NCI-H510A (cell line): ENCODE data around the gene ZDHHC3.
"Not testable (repeated sequence)": the region's sequence is repeated elsewhere in the genome, so short reads cannot be mapped to it uniquely, and the experiment has no call there.

Source experiments
- DNase-seq: peaks from one replicate; lab custom pipeline; 2025; lab: John Stamatoyannopoulos, UW

Gene ZDHHC3

GRCh38 chr3:44963571-44964325, 12.2 kb downstream of the ZDHHC3 start:
- no peak for DNase-seq

GRCh38 chr3:44962621-44963393, 13.2 kb downstream of the ZDHHC3 start:
- no peak for DNase-seq

GRCh38 chr3:44961888-44962287, 14.1 kb downstream of the ZDHHC3 start:
- DNase-seq: no peak

- DNase-seq: no peak
Observed at GRCh38 chr3:44960387-44961026, 15.5 kb downstream of the ZDHHC3 start.

GRCh38 chr3:44958386-44958785, 17.6 kb downstream of the ZDHHC3 start:
- no peak for DNase-seq

DNA sequence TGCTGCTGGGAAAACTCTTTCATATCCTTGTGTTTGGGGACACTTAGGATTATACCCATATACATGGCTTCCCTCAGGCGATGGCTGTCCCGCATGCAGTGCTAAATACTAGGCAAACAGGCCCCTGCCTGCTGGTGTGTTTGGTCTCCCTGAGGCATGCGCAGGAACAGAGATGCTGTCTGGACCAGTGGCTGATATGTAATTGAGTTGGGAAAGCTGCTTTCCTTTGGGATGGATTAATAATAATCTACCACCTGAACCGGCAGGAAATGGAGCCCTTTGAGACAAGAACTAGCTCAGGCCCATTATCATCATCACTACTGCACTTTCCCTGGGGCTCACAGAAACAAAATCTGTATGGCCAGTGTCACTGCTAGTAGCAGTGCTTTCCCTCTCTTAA, 18.0 kb downstream of the ZDHHC3 start:
- DNase-seq: no peak

GRCh38 chr3:44955917-44956316, 20.1 kb downstream of the ZDHHC3 start:
- DNase-seq: no peak

GRCh38 chr3:44954962-44955361, 21.0 kb downstream of the ZDHHC3 start:
- no peak for DNase-seq

- no peak for DNase-seq
Observed at GRCh38 chr3:44954304-44954703, 21.7 kb downstream of the ZDHHC3 start.

DNA sequence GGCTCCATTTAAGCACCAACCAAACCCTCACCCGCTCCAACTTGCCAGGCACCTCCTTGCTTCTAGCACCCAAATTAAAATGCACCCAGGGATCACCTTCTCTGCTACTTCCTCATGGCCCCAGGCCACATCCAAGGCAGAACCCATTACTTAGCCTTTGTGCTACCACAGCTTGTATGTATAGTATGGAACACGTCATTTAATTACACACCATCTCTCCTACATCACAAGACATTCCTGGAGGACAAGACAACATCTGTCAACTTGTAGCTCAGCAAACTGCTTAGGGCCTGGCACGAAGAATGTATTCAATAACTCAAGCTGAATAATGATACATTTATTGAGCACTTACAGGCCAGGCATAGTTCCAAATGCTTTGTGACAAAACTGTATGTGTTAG, 23.3 kb downstream of the ZDHHC3 start:
- DNase-seq: no peak

- no peak for DNase-seq
Observed at GRCh38 chr3:44950275-44950734, 25.7 kb downstream of the ZDHHC3 start.

- DNase-seq: not testable (repeated sequence)
Observed at GRCh38 chr3:44949770-44950169, 26.2 kb downstream of the ZDHHC3 start.

DNA sequence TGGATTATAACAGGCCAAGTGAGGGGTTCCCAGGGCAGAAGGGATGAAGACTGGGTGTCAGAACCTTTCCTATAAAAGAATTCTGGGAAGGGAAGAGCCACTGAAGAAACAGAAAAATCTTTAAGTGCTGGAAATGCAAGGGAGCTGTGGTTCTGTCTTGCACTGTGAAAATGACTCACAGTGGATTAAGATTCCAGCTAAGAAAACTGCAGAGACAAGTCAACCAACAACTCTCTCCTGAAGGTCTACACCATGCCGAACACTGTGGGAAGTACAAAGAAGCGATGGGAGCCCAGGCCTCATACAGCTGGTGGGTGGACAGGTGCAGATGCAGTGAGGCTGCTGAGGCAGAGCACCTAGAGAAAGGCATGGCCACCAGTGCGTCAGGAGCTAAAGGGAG, 27.7 kb downstream of the ZDHHC3 start:
- no peak for DNase-seq

GRCh38 chr3:44942202-44942921, 33.6 kb downstream of the ZDHHC3 start:
- DNase-seq: no peak

DNA sequence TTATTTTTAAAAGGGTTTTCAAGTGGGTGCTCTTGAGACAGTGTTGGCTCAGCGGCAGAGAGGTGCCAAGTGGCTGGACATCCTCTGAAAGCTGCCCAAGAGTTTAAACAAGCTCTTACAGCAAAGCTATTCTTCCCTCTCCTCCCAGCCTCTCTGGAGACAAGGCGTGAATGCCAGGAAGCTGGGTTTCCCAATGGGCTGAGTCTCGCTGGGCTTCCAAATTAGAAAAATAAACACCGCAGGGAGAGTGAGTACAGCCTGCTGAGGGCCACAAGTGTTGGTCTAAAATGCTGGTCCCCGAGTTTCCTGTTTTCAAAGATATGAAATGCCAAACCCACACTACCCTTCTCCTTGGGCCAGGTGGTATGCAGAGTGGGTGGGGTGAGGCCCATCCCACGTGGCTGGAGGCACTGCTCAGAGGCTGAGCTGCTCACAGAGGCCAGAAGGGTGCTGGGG, 36.4 kb downstream of the ZDHHC3 start:
- DNase-seq: peak; percentile 5

DNA sequence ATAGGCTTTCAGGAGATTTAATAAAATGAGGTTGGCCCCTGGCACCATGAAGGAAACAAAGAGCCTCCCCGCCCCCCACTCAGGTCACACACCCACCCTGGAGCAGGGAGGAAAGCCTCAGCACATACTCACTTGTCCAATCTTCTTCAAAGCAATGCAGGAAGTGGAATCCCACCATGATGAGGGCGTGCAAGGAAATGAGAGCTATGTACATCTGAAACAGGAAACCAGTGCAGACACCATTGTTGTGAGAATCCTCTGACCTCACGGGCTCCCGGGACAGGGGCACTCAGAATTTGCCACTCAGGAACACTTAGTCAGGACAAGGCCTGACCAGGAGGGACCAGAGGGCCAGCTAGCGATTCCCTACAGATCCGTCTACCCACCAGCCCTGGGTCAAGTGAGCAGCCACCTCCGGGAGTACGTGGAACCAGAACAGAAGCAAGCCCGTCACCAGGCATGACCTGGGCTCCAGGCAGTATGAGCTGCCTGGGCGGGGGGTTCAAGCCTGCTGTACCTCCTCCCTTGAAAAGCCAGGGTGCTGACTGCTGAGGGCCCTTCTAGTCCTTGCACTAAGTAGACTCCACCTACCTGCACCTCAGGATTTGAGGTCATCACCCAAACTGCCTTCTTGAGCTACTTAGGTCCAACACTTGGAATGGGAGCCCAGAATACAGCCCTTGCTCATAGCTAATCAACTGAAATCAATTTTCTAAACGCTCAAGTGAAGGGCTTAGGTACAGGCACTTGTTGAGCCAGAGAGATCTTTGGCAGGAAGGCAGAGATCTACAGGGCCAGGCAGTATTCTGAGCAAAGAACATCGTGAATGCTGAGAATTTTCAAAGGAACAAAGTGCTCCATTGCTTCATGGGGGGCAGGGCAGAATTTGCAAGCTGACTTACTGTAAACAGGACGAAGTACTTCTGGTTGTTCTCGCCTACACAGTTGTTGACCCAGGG, 42.7 kb downstream of the ZDHHC3 start:
- DNase-seq: no peak

- no peak for DNase-seq
Observed at GRCh38 chr3:44932271-44932670, 43.7 kb downstream of the ZDHHC3 start.

DNA sequence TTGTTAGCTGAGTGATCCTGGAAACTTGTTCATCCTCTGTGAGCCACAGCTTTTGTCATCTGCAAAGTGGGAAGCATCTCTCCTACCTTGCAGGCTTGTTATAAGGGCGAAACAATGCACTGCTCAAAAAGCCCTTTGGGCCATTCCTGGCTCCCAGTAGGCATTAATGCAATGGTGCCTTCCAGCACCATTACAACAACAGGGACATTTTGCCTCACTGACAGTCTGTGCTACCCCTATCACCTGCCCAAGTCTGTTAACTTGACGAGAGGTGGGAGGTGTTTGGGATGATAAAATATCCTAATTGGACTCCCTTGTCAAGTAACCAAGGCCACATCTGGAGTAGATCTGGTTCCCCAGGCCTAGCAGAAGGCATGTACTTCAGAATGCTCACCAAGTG, 44.2 kb downstream of the ZDHHC3 start:
- DNase-seq: no peak

GRCh38 chr3:44930911-44931310, 45.1 kb downstream of the ZDHHC3 start:
- DNase-seq: no peak

GRCh38 chr3:44929782-44930181, 46.2 kb downstream of the ZDHHC3 start:
- DNase-seq: no peak

- DNase-seq: no peak
Observed at GRCh38 chr3:44927371-44927770, 48.6 kb downstream of the ZDHHC3 start.
